H1 (cell line): ENCODE measurements around the gene HHIP. TPM values are rescaled to one million over a fixed set of nuclear protein-coding genes. Genes with fewer than 3 reads are reported as not detected.

Source experiments
- HDAC2 ChIP-seq, 2 experiments: fragments of 300-600 bp in 1 of 2; sonication (generic) in 1 of 2; IDR thresholded peaks; 2 replicates each; pipeline ENCODE4 v1.6.1; 2011 to 2012; ENCODE audit warnings: low read depth in 2 of 2, low read length in 2 of 2, mild to moderate bottlenecking in 2 of 2, moderate library complexity in 2 of 2, borderline replicate concordance in 1 of 2, inconsistent platforms in 1 of 2
- RFX5 ChIP-seq: IDR thresholded peaks from 2 replicates; pipeline ENCODE4 v1.6.1; 2011; ENCODE audit warnings: low read depth, low read length, improper control_type of control experiment, borderline replicate concordance
- polyA plus RNA-seq, 7 experiments: library from polyadenylated mRNA; depleted of rRNA in 3 of 7; stranded (reverse) in 5 of 7; unstranded in 2 of 7; fragments of >200 nt in 5 of 7; fragments of 200-250 nt in 2 of 7; gene quantifications; 1 replicate in 5 of 7; 2 replicates in 1 of 7; 4 replicates in 1 of 7; pipeline versions ENCODE4 v1.2.1 to v1.2.3, GENCODE V29; 2011 to 2013; ENCODE audit warnings: missing spikeins in 2 of 7, mixed read lengths in 2 of 7
- total RNA-seq: library from RNA; stranded (reverse); fragmentation: NEBNext Ultra II Directional; extraction: Animal tissue kit (Norgen Biotek cat#: 25700); gene quantifications from 2 replicates; pipeline ENCODE4 v1.2.1, GENCODE V29; 2021

Gene HHIP
- total and polyA plus RNA-seq, 2 of the 8 experiments (the other 6 are each of a cell fraction or from before 2014, with no cell fraction given), result 0.05 to 1.3 TPM

DNA sequence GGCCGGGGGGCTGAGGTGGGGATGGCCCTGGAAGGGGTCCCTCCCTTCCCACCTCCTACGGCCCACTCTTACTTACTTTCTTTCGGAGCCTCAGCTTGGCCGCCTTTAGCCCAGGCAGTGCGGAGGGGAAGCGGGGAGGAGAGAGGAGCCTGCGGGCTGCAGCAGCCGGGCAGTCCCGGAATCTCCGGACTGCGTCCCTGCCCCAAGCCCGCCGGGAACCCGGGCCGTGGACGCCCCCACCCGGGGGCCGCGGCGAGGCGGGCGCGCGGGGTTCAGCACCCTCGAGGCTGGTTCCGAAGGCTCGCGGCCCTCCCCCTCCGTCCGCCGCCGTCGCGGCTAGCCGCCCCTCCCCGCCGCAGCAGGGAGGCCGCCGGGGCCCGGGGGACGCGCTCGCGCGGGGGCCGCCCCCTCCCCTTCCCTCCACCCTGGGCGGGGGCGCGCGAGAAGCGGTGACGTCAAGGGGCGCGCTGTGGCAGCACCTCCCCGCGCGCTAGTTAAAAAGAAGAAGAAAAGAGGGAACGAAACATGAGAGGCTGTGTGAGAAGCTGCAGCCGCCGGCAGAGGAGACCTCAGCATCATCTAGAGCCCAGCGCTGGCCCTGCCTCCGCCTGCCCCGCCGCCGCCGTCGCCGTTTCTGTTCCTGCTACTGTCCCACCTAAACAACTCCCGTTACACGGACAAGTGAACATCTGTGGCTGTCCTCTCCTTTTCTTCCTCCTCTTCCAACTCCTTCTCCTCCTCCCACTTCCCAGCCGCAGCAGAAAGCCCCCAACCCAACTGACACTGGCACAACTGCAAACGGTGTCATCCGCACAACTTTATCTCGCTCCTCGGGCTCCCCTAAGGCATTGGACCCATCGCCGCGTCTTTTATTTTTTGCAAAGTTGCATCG is at the start of gene HHIP (continued):
- TF ChIP-seq HDAC2 (IDR thresholded peaks at IDR 0.05; ENCODE audit: borderline replicate concordance in 1 of 2, low read depth in 2 of 2, low read length in 2 of 2) (peak in 1 of 2 experiments; percentile 43; a peak in 1 of 4 replicates), RFX5 (no peak)
